NB4 (cell line): ENCODE measurements around the gene ZNF324.

Source experiments
- CTCF ChIP-seq: IDR thresholded peaks from one replicate; pipeline ENCODE4 v1.5.1; 2012; ENCODE audit warnings: low read depth, low read length
- MAX ChIP-seq: IDR thresholded peaks from 2 replicates; pipeline ENCODE4 v1.6.1; 2011; ENCODE audit warnings: low read depth, low read length
- MYC ChIP-seq: IDR thresholded peaks from 2 replicates; pipeline ENCODE4 v1.6.1; 2011; ENCODE audit warnings: low read depth, low read length
- POLR2A ChIP-seq: IDR thresholded peaks from 2 replicates; pipeline ENCODE4 v1.6.1; 2011; ENCODE audit warnings: mild to moderate bottlenecking; ENCODE audit not compliant: insufficient read length; ENCODE audit errors: extremely low read depth

GRCh38 chr19:58434217-58434616, 32.7 kb upstream of the ZNF324 start:
- no peak for TF ChIP-seq CTCF
- TF ChIP-seq POLR2A, result no peak
- no peak for TF ChIP-seq MYC
- no peak for TF ChIP-seq MAX
